H1 (cell line): ENCODE results near the gene SMIM41. TPM values are rescaled to one million over a fixed set of nuclear protein-coding genes. Genes with fewer than 3 reads are reported as not detected.

Experiments
- CTCF ChIA-PET: fragments of 300-600 bp; sonication (Branson Sonifier 250); formaldehyde crosslinking; loops from one replicate; lab custom pipeline; 2021; ENCODE audit not compliant: partially characterized antibody; lab: Charles Lee
- POLR2A ChIA-PET: fragments of 300-600 bp; sonication (Branson Sonifier 250); formaldehyde crosslinking; loops from one replicate; lab custom pipeline; 2021; ENCODE audit warnings: inconsistent platforms; ENCODE audit not compliant: partially characterized antibody; lab: Charles Lee
- DNase-seq, 2 experiments: peaks; one replicate each; pipeline versions ENCODE4 v3.0.0 to v3.0.0-alpha.2; 2010 to 2022; ENCODE audit warnings: low spot score in 2 of 2, low read depth in 1 of 2, mixed read lengths in 1 of 2
- FAIRE-seq: peaks from 2 replicates; lab custom pipeline; 2011; peaks lifted over from hg19 to GRCh38; lab: Jason Lieb, UNC
- H2AFZ ChIP-seq: 2 replicates; pipeline ENCODE4 v1.8.1; 2012; ENCODE audit warnings: low read length, inconsistent platforms
- H2AK5ac ChIP-seq: 2 replicates; pipeline ENCODE4 v1.6.1; 2013; ENCODE audit warnings: low read depth, low read length
- H2BK120ac ChIP-seq: replicated peaks from 2 replicates; pipeline ENCODE3; 2013; ENCODE audit warnings: low read depth, low read length, inconsistent platforms
- H2BK12ac ChIP-seq: 2 replicates; pipeline ENCODE4 v1.6.1; 2013; ENCODE audit warnings: low read depth, low read length
- H2BK15ac ChIP-seq: 2 replicates; pipeline ENCODE4 v1.6.1; 2013; ENCODE audit warnings: low read length
- H2BK20ac ChIP-seq: 2 replicates; pipeline ENCODE4 v1.6.1; 2013; ENCODE audit warnings: low read length
- H2BK5ac ChIP-seq: 2 replicates; pipeline ENCODE4 v1.6.1; 2013; ENCODE audit warnings: low read depth, low read length
- H3K14ac ChIP-seq: 2 replicates; pipeline ENCODE4 v1.6.1; 2013; ENCODE audit warnings: inconsistent platforms; ENCODE audit not compliant: insufficient read length
- H3K18ac ChIP-seq: 2 replicates; pipeline ENCODE4 v1.6.1; 2013; ENCODE audit warnings: low read length; ENCODE audit errors: extremely low read depth
- H3K23ac ChIP-seq: 2 replicates; pipeline ENCODE4 v1.6.1; 2013; ENCODE audit warnings: inconsistent platforms; ENCODE audit not compliant: insufficient read length
- H3K23me2 ChIP-seq: 2 replicates; pipeline ENCODE4 v1.6.1; 2013; ENCODE audit warnings: low read depth, low read length
- H3K27ac ChIP-seq: 2 replicates; pipeline ENCODE4 v1.6.1; 2011; ENCODE audit warnings: low read depth, low read length, inconsistent platforms
- H3K27me3 ChIP-seq, 4 experiments: replicated peaks in 1 of 4; 1 replicate in 1 of 4; 2 replicates in 3 of 4; pipeline versions ENCODE4 v1.6.1 to v1.8.1; 2011 to 2013; ENCODE audit warnings: low read length in 3 of 4, mild to moderate bottlenecking in 3 of 4, inconsistent platforms in 2 of 4, mixed read lengths in 2 of 4, moderate library complexity in 1 of 4; ENCODE audit not compliant: control insufficient read depth in 3 of 4, insufficient read depth in 3 of 4; ENCODE audit errors: extremely low read depth in 1 of 4
- H3K36me3 ChIP-seq, 4 experiments: 2 replicates each; pipeline versions ENCODE4 v1.6.1 to v1.8.1; 2011 to 2013; ENCODE audit warnings: mild to moderate bottlenecking in 4 of 4, low read length in 3 of 4, moderate library complexity in 2 of 4, control low read depth in 1 of 4, inconsistent platforms in 1 of 4; ENCODE audit not compliant: insufficient read depth in 4 of 4, control insufficient read depth in 2 of 4
- H3K4ac ChIP-seq: replicated peaks from 2 replicates; pipeline ENCODE3; 2013; ENCODE audit warnings: low read length, low read depth, mixed read lengths, inconsistent platforms; ENCODE audit not compliant: insufficient read length
- H3K4me1 ChIP-seq, 4 experiments: replicated peaks in 1 of 4; 1 replicate in 1 of 4; 2 replicates in 3 of 4; pipeline versions ENCODE4 v1.6.1 to v1.8.1; 2011 to 2013; ENCODE audit warnings: low read length in 3 of 4, inconsistent platforms in 2 of 4, mixed read lengths in 1 of 4; ENCODE audit not compliant: insufficient read depth in 4 of 4, control insufficient read depth in 3 of 4
- H3K4me2 ChIP-seq, 2 experiments: 2 replicates each; pipeline versions ENCODE4 v1.6.1 to v1.8.1; 2011 to 2013; ENCODE audit warnings: low read depth in 2 of 2, low read length in 2 of 2, control low read depth in 1 of 2, inconsistent platforms in 1 of 2, mild to moderate bottlenecking in 1 of 2; ENCODE audit not compliant: insufficient read depth in 1 of 2
- H3K4me3 ChIP-seq, 4 experiments: fragments of 200-600, 300-600 bp in 1 of 4; sonication (generic), shearing (Covaris generic), sonication (Bioruptor Twin) in 1 of 4; 2 replicates each; pipeline versions ENCODE4 v1.5.1 to v1.8.1; 2011 to 2016; ENCODE audit warnings: low read length in 4 of 4, low read depth in 3 of 4, control low read depth in 2 of 4, inconsistent platforms in 2 of 4, mild to moderate bottlenecking in 2 of 4, mixed read lengths in 1 of 4, moderate library complexity in 1 of 4; ENCODE audit not compliant: insufficient read depth in 2 of 4; ENCODE audit errors: extremely low read depth in 1 of 4
- H3K56ac ChIP-seq: replicated peaks from 2 replicates; pipeline ENCODE3; 2013; ENCODE audit warnings: low read depth, mild to moderate bottlenecking, mixed read lengths, low read length, inconsistent platforms; ENCODE audit not compliant: insufficient read length
- H3K79me1 ChIP-seq: 2 replicates; pipeline ENCODE4 v1.6.1; 2013; ENCODE audit warnings: low read depth, low read length, control low read depth
- H3K79me2 ChIP-seq, 2 experiments: 2 replicates each; pipeline versions ENCODE4 v1.6.1 to v1.8.1; 2012 to 2013; ENCODE audit warnings: low read length in 2 of 2, mild to moderate bottlenecking in 2 of 2, inconsistent platforms in 1 of 2; ENCODE audit not compliant: insufficient read depth in 2 of 2, control insufficient read depth in 1 of 2
- H3K9ac ChIP-seq, 4 experiments: replicated peaks in 1 of 4; 1 replicate in 1 of 4; 2 replicates in 3 of 4; pipeline versions ENCODE4 v1.6.1 to v1.8.1; 2011 to 2013; ENCODE audit warnings: low read depth in 3 of 4, low read length in 3 of 4, control low read depth in 2 of 4, mild to moderate bottlenecking in 2 of 4, moderate library complexity in 2 of 4, inconsistent platforms in 1 of 4; ENCODE audit errors: extremely low read depth in 1 of 4
- H3K9me3 ChIP-seq, 2 experiments: 2 replicates each; pipeline versions ENCODE4 v1.6.1 to v1.8.1; 2012 to 2013; ENCODE audit warnings: mild to moderate bottlenecking in 2 of 2, moderate library complexity in 2 of 2, control low read depth in 1 of 2, inconsistent platforms in 1 of 2, low read depth in 1 of 2, low read length in 1 of 2, mixed read lengths in 1 of 2; ENCODE audit not compliant: insufficient read depth in 2 of 2
- H4K20me1 ChIP-seq, 2 experiments: replicated peaks in 1 of 2; 2 replicates each; pipeline versions ENCODE3 to v1.8.1; 2011 to 2013; ENCODE audit warnings: inconsistent platforms in 2 of 2, low read length in 2 of 2, mild to moderate bottlenecking in 1 of 2; ENCODE audit not compliant: insufficient read depth in 2 of 2, control insufficient read depth in 1 of 2
- H4K5ac ChIP-seq: 2 replicates; pipeline ENCODE4 v1.6.1; 2013; ENCODE audit warnings: low read length, low read depth, mixed read lengths, inconsistent platforms; ENCODE audit not compliant: insufficient read length
- H4K8ac ChIP-seq: 2 replicates; pipeline ENCODE4 v1.8.0; 2013; ENCODE audit warnings: mild to moderate bottlenecking, moderate library complexity, low read length, inconsistent platforms; ENCODE audit not compliant: insufficient read depth; ENCODE audit errors: extremely low read depth
- H4K91ac ChIP-seq: replicated peaks from 2 replicates; pipeline ENCODE3; 2013; ENCODE audit warnings: low read length, mixed read lengths, inconsistent platforms; ENCODE audit not compliant: insufficient read length
- CTBP2 ChIP-seq: IDR thresholded peaks from 2 replicates; pipeline ENCODE4 v1.7.0; 2011; ENCODE audit warnings: borderline replicate concordance, mild to moderate bottlenecking, moderate library complexity, mixed read lengths, low read length; ENCODE audit not compliant: insufficient read depth, insufficient read length
- JUN ChIP-seq: IDR thresholded peaks from 2 replicates; pipeline ENCODE4 v1.6.1; 2011; ENCODE audit warnings: low read depth, mild to moderate bottlenecking, improper control_type of control experiment, low read length
- KDM4A ChIP-seq: IDR thresholded peaks from one replicate; pipeline ENCODE4 v1.7.1; 2012; ENCODE audit warnings: low read depth, mild to moderate bottlenecking, moderate library complexity, low read length, inconsistent platforms; ENCODE audit not compliant: severe bottlenecking
- KDM5A ChIP-seq: fragments of 200-600 bp; IDR thresholded peaks from 2 replicates; pipeline ENCODE4 v1.7.1; 2012; ENCODE audit warnings: mild to moderate bottlenecking, low read length, inconsistent platforms, mixed read lengths
- NANOG ChIP-seq: IDR thresholded peaks from 2 replicates; pipeline ENCODE4 v1.6.1; 2011; ENCODE audit warnings: low read length, low read depth, mild to moderate bottlenecking, inconsistent platforms; ENCODE audit not compliant: insufficient read depth, poor library complexity, severe bottlenecking
- POLR2AphosphoS5 ChIP-seq: IDR thresholded peaks from 2 replicates; pipeline ENCODE4 v1.6.1; 2011; ENCODE audit warnings: low read depth, low read length
- RBBP5 ChIP-seq: IDR thresholded peaks from 2 replicates; pipeline ENCODE4 v1.7.1; 2012; ENCODE audit warnings: low read depth, mild to moderate bottlenecking, inconsistent platforms, low read length, moderate library complexity, borderline replicate concordance
- RNF2 ChIP-seq: fragments of 200-900, 300-1000 bp; sonication (generic); IDR thresholded peaks from 2 replicates; pipeline ENCODE4 v1.7.1; 2016; ENCODE audit warnings: borderline replicate concordance, low read depth, mild to moderate bottlenecking, antibody characterized with exemption, low read length; ENCODE audit not compliant: poor library complexity, severe bottlenecking; ENCODE audit errors: missing control alignments
- TAF1 ChIP-seq: IDR thresholded peaks from 2 replicates; pipeline ENCODE4 v1.6.1; 2011; ENCODE audit warnings: mild to moderate bottlenecking, low read depth, low read length
- WGBS, 2 experiments: shearing (Covaris generic) in 1 of 2; methylation state at CpG; one replicate each; pipeline versions ENCODE4 v1.1.6 to v1.1.7; 2013 to 2015; ENCODE audit warnings: low lambda C conversion rate in 2 of 2, mixed read lengths in 2 of 2, inconsistent platforms in 1 of 2, low coverage in 1 of 2, missing lambda C conversion rate in 1 of 2; ENCODE audit not compliant: insufficient replicate concordance in 2 of 2, insufficient coverage in 1 of 2, insufficient read length in 1 of 2; ENCODE audit errors: extremely low coverage in 1 of 2, missing lambda C conversion rate in 1 of 2; 5-methylcytosine and 5-hydroxymethylcytosine counted together
- polyA plus RNA-seq, 7 experiments: library from polyadenylated mRNA; depleted of rRNA in 3 of 7; stranded (reverse) in 5 of 7; unstranded in 2 of 7; fragments of >200 nt in 5 of 7; fragments of 200-250 nt in 2 of 7; gene quantifications; 1 replicate in 5 of 7; 2 replicates in 1 of 7; 4 replicates in 1 of 7; pipeline versions ENCODE4 v1.2.1 to v1.2.3, GENCODE V29; 2011 to 2013; ENCODE audit warnings: missing spikeins in 2 of 7, mixed read lengths in 2 of 7
- total RNA-seq: library from RNA; stranded (reverse); fragmentation: NEBNext Ultra II Directional; extraction: Animal tissue kit (Norgen Biotek cat#: 25700); gene quantifications from 2 replicates; pipeline ENCODE4 v1.2.1, GENCODE V29; 2021
- TF ChIP-seq, protein P1 (sequence below): IDR thresholded peaks from 2 replicates; pipeline ENCODE4 v1.6.1; 2012; ENCODE audit warnings: inconsistent platforms

Gene SMIM41
- total and polyA plus RNA-seq, 2 of the 8 experiments (the other 6 are each of a cell fraction or from before 2014, with no cell fraction given): 0.28 to 0.98 TPM

DNA sequence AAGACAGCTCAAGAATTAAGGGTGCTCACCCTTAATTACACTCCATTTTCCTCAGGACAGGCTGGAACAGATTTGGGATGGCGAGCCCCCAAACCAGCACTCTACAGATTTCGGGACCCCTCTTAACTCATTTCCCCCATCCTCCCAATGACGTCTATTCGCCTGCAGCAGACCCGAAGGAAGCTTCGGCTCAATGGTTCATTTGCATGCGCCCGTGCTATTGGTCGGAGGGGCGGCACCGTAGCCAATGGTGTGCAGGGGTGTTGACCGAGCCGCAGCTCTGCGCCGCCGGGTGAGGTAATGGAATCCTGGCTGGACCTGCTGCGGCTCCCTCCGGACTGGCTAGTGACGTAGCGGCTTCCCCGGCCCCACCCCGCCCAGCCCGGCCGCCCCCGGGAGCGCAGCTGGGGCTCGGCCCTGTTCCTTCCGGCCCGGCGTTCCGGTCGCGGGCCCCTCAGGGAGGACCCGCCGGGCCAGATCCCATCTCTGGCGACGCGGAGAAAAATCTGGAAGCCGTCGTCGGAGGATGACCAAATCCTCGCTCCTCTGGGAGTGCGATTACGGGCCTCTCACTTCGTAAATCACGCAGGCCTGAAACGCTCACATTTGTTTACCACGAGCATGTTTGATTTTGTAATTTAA is 46.6 kb upstream of the SMIM41 start:
- H3K79me1 ChIP-seq: no peaks in the 10 kb centered on the region
- peak; percentile 78 for FAIRE-seq
- H3K23me2 ChIP-seq: peaks cover 2% of the 10 kb centered on the region; the same call in 1 of the 2 replicates
- no peak overlapping the region for H2BK15ac ChIP-seq
- CTCF ChIA-PET: interaction anchor here (1.3 to 22.7 kb wide), 9 partner anchors 9 to 89 kb away, joined by 4 to 1249 read pairs (median 40); partner anchors contain the start of genes ATG101, NR4A1, SMIM41 and TAMALIN
- no peak overlapping the region for H3K23ac ChIP-seq
- H3K4me2 ChIP-seq: peak overlapping the region; percentile 66 to 80
- H3K9me3 ChIP-seq: no peaks in the 10 kb centered on the region
- H3K4me1 ChIP-seq: peaks cover 9 to 13% (median 11%) of the 10 kb centered on the region in 4 experiments
- 0 out of 2 replicates have a peak overlapping the region, but pooled peaks have one; percentile 73 for H3K18ac ChIP-seq
- H3K36me3 ChIP-seq: no peaks in the 10 kb centered on the region
- peak overlapping the region; percentile 39; the same call in 1 of the 2 replicates for H3K27ac ChIP-seq
- H3K79me2 ChIP-seq: no peaks in the 10 kb centered on the region; a peak in 1 of 4 replicates
- 3% methylated on average over 40 of the region's 48 CpGs; no CpG with 5 or more reads in 1 of the 2 experiments for WGBS, 2 experiments
- H3K14ac ChIP-seq: no peak overlapping the region
- H2AK5ac ChIP-seq: no peak overlapping the region; the same call in 1 of the 2 replicates
- peaks cover 2 to 32% (median 22%) of the 10 kb centered on the region in 4 experiments; a peak in 6 of 7 replicates for H3K27me3 ChIP-seq
- H2BK5ac ChIP-seq: peak overlapping the region; percentile 44
- peak overlapping the region; percentile 77; the same call in 1 of the 2 replicates for H2BK12ac ChIP-seq
- H4K20me1 ChIP-seq: no peaks in the 10 kb centered on the region
- 0 out of 2 replicates have a peak overlapping the region, but pooled peaks have one; percentile 64 for H2AFZ ChIP-seq
- peak overlapping the region; percentile 66 for H2BK120ac ChIP-seq
- no peak overlapping the region for H4K91ac ChIP-seq
- no peak overlapping the region for H3K4ac ChIP-seq
- no peak overlapping the region for H2BK20ac ChIP-seq
- POLR2A ChIA-PET: interaction anchor here (0.6 to 13.1 kb wide), 16 partner anchors 6 to 97 kb away, joined by 3 to 82 read pairs (median 4); partner anchors contain the start of genes ATG101, NR4A1, SMIM41 and TAMALIN
- DNase-seq: peak; percentile 87 to 90
- peak overlapping the region; percentile 49 for H3K56ac ChIP-seq
- H4K5ac ChIP-seq: peak overlapping the region; percentile 38
- peak overlapping the region in 3 of 4 experiments; percentile 54 to 59 (median 56); a peak in 6 of 7 replicates for H3K9ac ChIP-seq
- H4K8ac ChIP-seq: peak overlapping the region; percentile 88; the same call in 1 of the 2 replicates
- H3K4me3 ChIP-seq: peak overlapping the region; percentile 23 to 60 (median 38); a peak in 7 of 8 replicates
- TF ChIP-seq RBBP5: no peak; the same call in 1 of the 2 replicates
- peak; percentile 79 for TF ChIP-seq JUN
- peak; percentile 51 for TF ChIP-seq KDM4A
- no peak for TF ChIP-seq RNF2
- TF ChIP-seq KDM5A: no peak
- TF ChIP-seq CTBP2: no peak
- peak; percentile 80; the same call in 1 of the 2 replicates for TF ChIP-seq TAF1
- TF ChIP-seq, protein P1, sequence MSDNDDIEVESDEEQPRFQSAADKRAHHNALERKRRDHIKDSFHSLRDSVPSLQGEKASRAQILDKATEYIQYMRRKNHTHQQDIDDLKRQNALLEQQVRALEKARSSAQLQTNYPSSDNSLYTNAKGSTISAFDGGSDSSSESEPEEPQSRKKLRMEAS: no peak
- no peak for TF ChIP-seq NANOG
- TF ChIP-seq POLR2AphosphoS5: peak; percentile 11; the same call in 1 of the 2 replicates
